GM21529 (cell line): ENCODE data around the gene MCF2L2.

Experiments used
- ATAC-seq: cut with Tn5 transposase; IDR thresholded peaks from one replicate; pipeline ENCODE4 v1.9.1; 2021; ENCODE audit not compliant: unreplicated experiment

Gene MCF2L2

DNA sequence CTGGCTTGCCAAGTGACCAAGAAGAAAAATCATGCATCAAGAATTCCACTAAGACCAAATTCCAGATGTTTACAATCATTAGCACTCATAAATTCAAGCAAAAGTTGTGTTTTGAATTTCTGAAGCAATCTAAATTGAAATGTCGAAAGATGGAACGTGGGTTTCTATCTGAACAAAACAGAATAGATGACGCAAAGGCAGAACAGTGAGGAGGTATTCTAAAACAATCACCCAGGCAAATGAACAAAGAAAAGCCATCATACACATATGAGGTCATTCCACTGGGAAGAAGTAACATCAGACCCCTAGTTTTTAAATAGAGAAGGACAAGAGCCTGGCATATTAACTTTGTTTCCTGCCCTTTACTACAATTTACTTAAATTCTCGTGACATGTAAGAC, 58.0 kb downstream of the MCF2L2 start:
- ATAC-seq, result no peak

DNA sequence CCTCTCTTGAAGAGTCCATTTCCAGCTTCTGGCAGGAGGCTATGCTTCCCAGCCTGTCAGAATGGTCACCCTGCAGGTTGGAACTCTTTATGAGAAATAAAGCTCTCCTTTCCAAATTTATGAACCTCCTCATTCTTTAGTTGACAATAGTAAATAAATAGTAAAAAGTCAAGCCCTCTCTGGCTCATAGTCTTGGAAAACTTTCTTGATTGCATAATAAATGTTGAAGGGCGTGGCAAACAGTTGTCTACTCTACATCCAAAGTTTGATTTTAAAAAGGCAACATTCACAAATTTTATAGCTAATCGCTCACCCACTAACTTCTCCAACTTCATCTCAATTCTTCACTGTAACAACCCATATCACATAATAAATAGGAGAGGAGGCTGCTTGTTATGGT, 58.8 kb downstream of the MCF2L2 start:
- no peak for ATAC-seq

DNA sequence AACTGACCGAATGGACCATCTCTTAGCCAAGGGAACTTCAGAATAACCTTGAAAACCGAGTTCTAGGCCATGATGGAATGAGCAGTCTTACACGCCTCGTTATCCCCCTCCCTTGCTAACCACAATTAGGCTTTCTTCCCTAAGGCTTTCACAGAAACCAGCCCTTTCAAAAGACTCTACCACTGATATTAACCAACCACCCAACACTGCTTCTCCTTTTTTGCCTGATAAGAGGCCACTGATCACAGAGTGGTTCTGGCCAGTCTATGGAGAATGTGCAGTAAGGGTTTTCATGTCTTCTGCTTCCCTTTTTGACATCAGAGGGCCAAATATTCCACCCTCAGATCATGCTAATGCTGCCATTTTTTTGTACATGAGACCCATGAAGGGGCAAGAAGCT, 59.3 kb downstream of the MCF2L2 start:
- no peak for ATAC-seq

DNA sequence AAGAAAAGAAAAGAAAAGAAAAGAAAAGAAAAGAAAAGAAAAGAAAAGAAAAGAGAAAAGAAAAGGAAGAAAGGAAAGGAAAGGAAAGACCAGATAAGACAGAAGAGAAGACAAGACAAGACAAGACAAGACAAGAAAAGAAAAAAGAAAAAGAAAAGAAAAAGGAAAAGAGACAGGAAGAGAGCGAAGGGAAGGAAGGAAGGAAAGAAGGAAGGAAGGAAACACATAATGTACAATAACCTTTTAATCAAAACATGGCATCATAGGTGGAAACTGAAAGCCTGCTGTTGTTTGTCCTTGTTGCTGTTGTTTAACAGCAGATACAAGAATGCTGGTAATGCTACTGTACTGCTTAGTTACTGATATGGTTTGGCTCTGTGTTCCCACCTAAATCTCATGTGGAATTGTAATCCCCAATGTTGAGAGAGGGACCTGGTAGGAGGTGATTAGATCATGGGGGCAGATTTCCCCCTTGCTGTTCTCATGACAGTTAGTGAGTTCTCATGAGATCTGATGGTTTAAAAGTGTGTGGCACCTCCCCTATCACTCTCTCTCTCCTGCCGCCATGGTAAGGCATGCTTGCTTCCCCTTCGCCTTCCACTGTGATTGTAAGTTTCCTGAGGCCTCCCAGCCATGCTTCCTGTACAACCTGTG, 67.3 kb downstream of the MCF2L2 start:
- no peak for ATAC-seq

DNA sequence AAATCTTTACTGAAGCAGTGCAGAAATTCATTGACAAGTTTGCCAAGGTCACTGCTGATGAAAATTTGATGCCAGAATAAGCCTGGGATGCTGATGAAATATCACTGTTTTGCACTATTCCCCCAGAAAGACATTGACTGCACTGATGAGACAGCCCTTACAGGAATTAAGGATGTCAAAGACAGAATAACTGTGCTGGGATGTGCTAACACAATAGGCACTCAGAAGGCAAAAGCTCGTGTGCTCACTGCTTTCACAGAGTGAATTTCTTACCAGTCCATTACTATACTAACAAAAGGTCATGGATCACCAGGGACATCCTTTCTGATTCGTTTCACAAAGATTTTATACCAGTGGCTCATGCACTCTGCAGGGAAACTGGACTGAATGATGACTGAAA, 69.4 kb downstream of the MCF2L2 start:
- ATAC-seq, result no peak

DNA sequence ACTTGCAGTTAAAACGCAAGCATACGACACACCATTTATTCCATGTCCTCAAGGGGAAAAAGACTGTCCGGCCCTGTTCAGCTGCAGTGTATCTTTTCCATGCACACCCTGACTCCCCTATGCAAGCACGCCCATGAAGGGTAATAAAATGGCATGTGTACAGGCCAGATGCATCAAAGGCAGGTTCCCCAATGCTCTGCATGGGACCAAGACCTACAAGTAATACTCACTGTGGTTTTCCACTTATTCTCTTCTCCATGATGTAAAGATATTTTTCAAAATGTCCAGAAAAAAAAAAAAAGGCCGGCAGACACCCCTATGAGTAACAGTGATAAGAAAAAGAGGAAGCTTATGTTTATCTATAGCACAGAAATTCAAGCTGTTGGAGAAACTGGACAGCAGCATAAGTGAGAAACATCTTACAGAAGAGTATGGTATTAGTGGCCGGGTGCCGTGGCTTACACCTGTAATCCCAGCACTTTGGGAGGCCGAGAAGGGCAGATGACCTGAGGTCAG, 70.8 kb downstream of the MCF2L2 start:
- ATAC-seq, result no peak

DNA sequence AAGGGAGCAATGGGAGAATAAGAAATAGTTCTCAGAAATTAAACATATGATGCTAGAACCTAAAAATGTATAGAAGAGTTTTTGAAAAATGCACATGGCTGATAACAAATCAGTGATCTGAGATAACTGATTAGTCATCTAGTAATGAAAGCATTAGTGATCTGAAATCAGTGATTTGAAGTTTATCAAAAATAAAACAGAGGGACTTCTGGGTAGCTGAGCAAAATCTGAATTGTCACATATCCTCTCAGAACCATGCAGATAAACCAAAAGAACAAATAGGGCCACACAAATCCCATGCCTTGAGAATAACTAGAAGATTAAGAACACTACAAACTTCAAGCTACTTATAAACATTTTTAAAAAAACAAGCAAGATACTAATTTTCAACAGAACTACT, 71.5 kb downstream of the MCF2L2 start:
- ATAC-seq, result no peak

DNA sequence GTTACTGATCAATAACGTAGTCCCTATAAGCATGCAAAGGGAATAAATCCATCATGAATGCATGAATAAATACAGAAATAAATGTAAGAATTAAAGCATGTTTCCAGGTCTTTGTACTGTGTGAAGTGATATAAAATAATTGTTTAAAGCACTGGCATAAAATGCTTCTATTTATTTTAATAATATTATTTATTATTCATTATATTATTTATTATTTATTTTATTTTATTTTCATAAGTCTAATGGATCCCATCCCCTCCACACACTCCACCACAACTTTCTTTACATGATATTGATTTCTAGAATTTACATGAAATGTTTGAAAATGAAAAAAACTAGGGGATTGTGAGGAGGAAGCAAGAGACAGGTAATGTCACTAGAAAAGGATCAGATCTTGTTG, 73.5 kb downstream of the MCF2L2 start:
- ATAC-seq, result no peak

DNA sequence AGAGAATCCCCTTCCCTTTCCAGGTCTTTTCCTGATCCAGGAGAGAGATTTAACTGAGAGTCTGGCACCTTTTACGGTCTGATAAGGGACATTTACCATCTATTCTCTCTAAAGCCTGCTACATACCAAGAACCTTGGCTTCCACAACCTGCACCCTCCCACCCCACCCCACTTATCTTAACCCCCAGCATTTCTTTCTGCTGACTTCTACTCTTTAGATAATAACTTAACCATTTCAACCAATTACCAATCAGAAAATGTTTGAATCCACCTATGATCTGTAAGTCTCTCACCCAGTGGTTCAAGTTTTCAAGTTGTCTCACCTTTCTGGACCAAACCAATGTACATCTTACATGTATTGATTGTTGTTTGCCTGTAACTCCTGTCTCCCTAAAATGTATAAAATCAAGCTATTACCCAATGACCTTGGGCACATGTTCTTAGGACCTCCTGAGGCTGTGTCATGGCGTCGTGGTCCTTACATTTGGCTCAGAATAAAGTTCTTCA, 74.0 kb downstream of the MCF2L2 start:
- ATAC-seq, result no peak

DNA sequence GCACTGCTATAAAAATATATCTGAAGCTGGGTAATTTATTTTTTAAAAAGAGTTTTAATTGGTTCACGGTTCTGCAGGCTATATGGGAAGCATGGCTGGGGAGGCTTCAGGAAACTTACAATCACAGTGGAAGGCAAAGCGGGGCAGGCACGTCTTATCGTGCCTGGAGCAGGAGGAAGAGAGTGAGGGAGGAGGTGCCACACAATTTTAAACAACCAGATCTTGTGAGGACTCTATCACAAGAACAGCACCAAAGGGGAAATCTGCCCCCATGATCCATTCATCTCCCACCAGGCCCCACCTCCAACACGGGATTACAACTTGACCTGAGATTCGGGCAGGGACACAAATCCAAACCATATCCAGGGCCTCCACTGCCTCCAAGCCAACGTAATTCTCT, 75.0 kb downstream of the MCF2L2 start:
- ATAC-seq, result no peak

DNA sequence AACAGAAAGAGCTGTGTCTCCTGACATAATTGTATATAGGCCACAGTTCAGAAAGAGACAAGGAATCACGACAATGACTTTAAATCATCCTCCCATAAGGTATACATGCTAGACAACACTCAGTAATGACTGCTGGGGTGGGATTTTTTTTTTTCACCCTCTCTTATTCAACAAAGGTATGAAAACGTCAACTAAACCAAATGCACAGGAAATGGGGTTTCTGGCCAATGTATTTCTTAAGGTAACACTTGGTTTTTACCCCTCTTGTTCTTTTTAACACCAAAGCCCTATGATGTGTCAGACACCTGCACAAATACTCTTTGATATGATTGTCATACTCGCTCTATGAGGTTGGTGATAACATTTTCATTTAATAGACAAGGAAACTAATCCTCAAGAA, 78.3 kb downstream of the MCF2L2 start:
- ATAC-seq, result no peak

DNA sequence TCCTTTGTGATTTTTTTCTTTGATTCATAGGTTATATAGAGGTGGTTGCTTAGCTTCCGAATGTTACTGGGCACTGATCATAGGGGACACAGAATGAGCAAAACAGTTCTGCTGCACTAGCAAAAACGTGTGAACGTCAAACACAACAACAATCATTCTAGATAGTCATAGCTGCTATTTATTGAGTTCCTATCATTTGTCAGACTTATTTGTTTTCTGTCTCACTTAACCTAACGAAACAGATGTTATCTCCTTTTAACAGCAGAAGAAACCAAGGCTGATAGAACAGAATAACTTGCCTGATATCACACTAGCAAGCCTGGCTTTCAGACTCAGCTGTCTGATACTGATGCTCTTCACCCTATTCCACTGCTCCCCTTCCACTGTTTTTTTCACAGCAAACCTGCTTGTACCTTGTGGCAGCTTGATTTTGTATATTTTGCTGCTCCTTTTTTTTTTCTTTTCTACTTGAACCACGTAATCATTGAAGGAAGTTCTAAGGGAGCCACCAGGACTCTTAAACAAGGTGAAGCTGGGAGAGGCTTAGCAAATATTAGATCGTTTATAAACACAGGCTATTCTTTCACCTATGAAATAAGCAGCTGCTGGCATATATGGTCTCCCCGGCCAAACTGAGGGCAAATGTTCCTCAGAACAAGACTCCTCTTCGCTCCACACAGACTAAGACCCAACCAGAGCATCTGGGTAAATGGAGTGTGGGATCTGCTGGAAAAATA, 78.8 kb downstream of the MCF2L2 start:
- no peak for ATAC-seq

DNA sequence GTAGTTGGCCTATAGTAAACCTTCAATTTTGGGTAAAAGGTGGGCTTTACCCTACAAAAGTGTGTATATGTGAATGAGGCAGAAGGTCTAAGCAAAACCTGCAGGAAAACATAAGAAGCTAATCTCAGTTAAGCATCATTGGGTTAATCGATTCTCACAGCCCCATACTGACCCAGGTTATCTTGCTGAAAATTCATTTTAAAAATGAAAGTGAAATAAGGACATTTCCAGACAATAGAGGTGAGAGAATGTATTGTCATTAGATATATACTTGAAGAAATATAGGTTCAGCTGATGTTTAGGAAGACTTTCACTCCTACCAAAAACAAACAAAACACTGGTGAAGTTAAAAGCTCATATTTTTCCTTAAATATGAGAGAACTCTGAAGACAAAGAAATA, 85.6 kb downstream of the MCF2L2 start:
- ATAC-seq, result no peak

DNA sequence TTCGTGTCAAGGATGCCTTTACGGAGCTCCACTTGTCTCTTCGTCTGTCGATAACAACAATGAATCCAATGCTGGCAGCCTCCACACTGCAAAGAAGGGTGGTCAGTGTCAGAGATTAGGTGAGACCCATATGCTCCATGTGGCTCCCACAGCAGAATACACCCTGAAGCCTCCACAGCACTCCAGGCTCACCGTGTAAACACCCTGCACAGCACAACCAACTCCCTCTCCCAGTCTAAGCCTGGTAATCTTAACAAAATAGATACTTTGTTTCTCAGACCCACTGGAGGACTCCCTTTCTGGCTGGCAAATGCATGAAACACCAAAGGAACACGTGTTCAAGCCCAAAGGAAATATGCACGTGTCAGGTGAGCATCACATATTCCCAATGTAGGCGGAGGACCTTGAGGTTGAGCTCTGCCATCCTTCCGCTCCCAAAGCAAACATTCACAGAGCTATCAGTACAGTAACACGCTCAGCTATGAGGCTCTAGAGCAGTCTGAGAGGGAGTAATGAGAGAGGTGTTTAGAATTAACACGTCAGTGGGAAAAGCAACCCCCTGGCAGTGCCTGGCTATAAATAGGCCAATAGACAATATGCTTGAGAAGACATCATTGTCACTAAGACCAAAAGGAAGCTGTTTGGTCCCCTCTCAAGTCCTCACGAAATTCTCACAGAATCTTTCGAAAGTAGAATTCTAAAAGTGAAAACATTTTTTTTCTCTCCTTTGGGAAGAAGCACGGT, 86.7 kb downstream of the MCF2L2 start:
- no peak for ATAC-seq

DNA sequence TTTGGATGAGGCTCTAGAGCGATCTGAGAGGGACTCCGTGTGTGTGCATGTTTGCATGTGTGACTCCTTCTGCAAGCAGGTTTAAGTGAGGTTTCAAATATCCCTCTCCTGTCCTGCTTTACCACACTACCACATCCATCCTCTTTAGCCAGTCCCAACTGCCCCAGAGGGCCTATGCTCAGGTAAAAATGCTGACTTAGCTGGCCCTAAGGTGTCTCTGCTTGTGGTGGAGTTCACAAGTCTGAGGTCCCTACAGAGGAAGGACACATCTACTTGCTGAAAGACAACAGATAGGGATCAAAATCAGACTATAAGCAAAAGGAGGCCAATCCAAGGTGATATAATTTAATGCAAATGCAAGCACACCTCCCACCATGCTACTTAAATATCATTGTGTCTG, 88.2 kb downstream of the MCF2L2 start:
- no peak for ATAC-seq

DNA sequence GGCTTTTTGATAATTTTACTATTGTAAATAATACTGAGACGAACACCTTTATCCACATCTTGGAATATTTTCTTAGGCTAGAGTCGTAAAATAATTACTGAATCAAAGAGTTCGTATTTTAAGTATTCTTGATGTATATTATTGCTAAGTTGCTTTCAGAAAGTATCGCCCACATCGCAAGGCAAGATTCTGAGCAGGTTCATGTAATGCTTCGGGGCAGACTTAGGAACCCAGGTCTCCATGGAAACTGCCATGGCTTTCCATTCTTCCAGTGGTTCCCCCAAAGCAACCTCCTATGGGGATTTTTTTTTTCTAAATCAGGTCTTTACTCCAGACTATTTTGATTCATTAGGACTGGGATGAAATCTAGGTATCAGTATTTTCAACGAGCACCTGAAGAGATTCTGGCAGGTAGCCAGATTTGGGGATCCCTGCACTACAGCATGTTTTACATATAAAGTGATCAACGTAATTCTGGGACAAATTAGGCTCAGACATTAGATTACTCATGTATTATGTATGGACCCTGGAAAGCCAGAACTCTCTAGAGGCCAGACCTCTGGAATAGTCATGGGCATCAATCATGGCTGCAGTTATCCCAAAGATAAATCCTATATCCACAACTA, 88.8 kb downstream of the MCF2L2 start:
- no peak for ATAC-seq

DNA sequence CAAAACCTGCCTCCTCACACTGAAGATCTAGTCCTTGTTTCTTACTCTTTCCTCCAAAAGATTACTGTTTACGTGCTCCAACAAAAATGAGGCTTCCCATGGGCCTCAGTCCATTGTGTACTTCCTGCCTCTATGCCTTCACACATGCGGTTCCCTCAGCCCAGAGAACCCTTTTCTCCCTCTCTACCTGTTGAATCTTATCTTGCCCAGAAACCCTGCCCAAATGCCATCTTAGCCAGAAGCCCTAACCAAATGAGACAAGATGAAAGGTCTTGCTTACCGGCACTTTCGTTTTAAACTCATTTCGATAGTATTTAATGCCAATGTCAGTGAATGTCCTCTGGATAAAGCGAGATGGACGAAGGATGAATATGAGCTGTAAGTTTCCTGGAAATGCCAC, 89.9 kb downstream of the MCF2L2 start:
- no peak for ATAC-seq

DNA sequence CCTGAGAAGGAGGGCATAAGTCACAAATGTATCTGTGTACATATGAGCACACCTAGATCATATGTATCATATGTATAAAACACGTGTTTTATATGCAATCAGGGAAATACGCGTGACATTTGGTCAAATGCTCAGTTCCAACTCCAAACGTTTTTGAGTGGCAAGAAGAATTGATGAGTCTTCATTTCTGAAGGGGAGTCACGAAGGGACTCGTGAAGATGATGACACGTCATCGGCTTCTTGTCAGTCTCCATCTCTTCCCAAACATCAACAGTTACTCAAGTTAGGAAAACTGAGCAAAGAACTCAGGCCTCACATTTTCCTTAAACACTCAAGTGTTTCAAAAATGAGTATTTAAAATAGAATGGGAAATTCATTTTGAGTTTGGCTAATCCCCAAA, 95.9 kb downstream of the MCF2L2 start:
- no peak for ATAC-seq

DNA sequence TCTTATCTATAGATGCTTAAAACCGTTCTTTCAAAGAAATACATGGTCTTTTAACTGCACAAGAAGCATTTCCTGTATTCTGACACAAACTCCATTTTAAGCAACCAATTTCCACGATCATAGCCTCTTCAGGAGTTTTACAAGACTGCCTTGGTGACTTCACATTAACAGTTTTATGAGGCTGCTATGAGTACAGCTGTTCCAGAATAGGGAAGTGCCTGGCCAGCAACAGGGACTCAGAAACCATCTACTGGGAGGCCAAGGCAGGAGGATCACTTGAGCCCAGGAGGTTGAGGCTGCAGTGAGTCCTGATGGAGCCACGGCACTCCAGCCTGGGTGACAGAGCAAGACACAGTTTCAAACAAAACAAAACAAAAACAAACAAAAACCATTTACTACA, 96.9 kb downstream of the MCF2L2 start:
- no peak for ATAC-seq

DNA sequence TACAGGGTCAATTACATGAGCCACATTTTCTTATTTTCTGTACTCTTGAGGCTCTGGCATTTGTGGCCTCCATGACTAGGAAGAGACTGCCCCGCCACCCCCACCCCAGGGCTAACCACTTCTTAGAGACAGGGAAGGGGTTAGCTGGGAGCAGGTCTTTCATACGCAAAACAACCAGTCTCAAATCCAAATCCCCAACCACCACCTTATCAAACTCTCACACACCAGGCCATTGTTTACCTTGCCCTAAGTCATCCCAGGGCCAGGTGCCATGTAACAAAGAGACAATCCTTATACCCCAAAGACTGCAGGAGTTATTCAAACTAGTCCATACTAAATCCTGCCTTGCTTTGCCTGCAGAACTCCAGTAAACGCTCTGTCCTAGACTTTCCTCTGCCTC, 97.5 kb downstream of the MCF2L2 start:
- ATAC-seq, result no peak

DNA sequence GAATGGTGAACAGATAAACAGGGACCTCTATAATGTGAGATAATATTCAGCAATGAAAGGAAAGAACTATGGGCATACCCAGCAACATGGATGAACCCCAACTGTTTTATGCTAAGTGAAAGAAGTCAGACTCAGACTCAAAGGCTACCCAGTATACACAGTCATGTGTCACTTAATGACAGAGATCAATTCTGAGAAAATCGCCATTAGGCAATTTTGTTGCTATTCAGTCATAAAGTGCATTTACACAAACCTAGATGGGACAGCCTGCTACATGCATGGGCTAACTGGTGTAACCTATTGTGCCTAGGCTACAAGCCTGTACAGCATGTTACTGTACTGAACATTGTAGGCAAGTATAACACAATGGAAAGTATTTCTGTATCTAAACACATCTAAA, 98.9 kb downstream of the MCF2L2 start:
- ATAC-seq, result no peak
